Fibroblast of the aortic adventitia (primary cell): ENCODE data around the gene BEND3. TPM values are rescaled to one million over a fixed set of nuclear protein-coding genes. Genes with fewer than 3 reads are reported as not detected.

ENCODE experiments used
- DNase-seq: peaks from one replicate; pipeline ENCODE4 v3.0.0-alpha.2; 2010; ENCODE audit warnings: low read depth
- H3K4me3 ChIP-seq: 2 replicates; pipeline ENCODE4 v1.5.1; 2011; ENCODE audit warnings: low read depth, mild to moderate bottlenecking, control low read depth, low read length, moderate library complexity
- CTCF ChIP-seq: IDR thresholded peaks from 2 replicates; pipeline ENCODE4 v1.5.1; 2011; ENCODE audit warnings: mild to moderate bottlenecking, low read length, control low read depth, inconsistent platforms; ENCODE audit not compliant: insufficient read depth
- total RNA-seq: library from RNA; depleted of rRNA; stranded (reverse); fragments of >200 nt; gene quantifications from 2 replicates; pipeline ENCODE4 v1.2.3, GENCODE V29; 2012; ENCODE audit warnings: low replicate concordance

Gene BEND3
- total RNA-seq, 1 donor: 1.9 TPM

GRCh38 chr6:107069631-107070548 is 45.4 kb downstream of the BEND3 start:
- no peak overlapping the region for H3K4me3 ChIP-seq
- no peak for TF ChIP-seq CTCF
- DNase-seq: no peak

GRCh38 chr6:107068691-107069630 is 46.4 kb downstream of the BEND3 start:
- DNase-seq: no peak
- no peak for TF ChIP-seq CTCF
- no peak overlapping the region for H3K4me3 ChIP-seq

GRCh38 chr6:107066697-107067659 is 48.3 kb downstream of the BEND3 start:
- no peak for TF ChIP-seq CTCF
- no peak overlapping the region for H3K4me3 ChIP-seq
- peak; percentile 50 for DNase-seq

- peak; percentile 71 for DNase-seq
- TF ChIP-seq CTCF: no peak
- H3K4me3 ChIP-seq: no peak overlapping the region
Observed at GRCh38 chr6:107064579-107065065, 50.7 kb downstream of the BEND3 start.

GRCh38 chr6:107062691-107063090 is 52.6 kb downstream of the BEND3 start:
- DNase-seq: no peak
- no peak for TF ChIP-seq CTCF
- no peak overlapping the region for H3K4me3 ChIP-seq
